Omental fat pad (tissue), 4 donors: ENCODE data around the gene ZC3H7A. TPM values are rescaled to one million over a fixed set of nuclear protein-coding genes. Genes with fewer than 3 reads are reported as not detected.
"Not testable (repeated sequence)": the region's sequence is repeated elsewhere in the genome, so short reads cannot be mapped to it uniquely, and the experiment has no call there.

ENCODE experiments used
- ATAC-seq: fragments of 150-250 bp; one replicate; pipeline ENCODE4 v1.9.1; 2016; ENCODE audit warnings: mild to moderate bottlenecking, moderate library complexity; ENCODE audit not compliant: low FRiP score
- DNase-seq: peaks from one replicate; pipeline ENCODE4 v3.0.0-alpha.2; 2019; ENCODE audit warnings: low spot score
- CTCF ChIP-seq, 3 donors: fragments of 450-650 bp; IDR thresholded peaks; one replicate each; pipeline ENCODE4 v1.5.1; 2016 to 2017; ENCODE audit warnings: antibody characterized with exemption in 3 of 3, mild to moderate bottlenecking in 3 of 3, moderate library complexity in 2 of 3
- total RNA-seq, 4 donors: library from RNA; depleted of rRNA; stranded (reverse); fragments of >200 nt; gene quantifications; one replicate each; pipeline ENCODE4 v1.1.0, GENCODE V29; 2016

The ZC3H7A gene
- total RNA-seq, 4 donors from 2014 or later = 38.0 to 74.7 (median 53.6) TPM

GRCh38 chr16:11819798-11820197 is 22.7 kb upstream of the ZC3H7A start:
- TF ChIP-seq CTCF (IDR thresholded peaks at IDR 0.05) = no peak
- ATAC-seq (no peak), DNase-seq (no peak)

DNA sequence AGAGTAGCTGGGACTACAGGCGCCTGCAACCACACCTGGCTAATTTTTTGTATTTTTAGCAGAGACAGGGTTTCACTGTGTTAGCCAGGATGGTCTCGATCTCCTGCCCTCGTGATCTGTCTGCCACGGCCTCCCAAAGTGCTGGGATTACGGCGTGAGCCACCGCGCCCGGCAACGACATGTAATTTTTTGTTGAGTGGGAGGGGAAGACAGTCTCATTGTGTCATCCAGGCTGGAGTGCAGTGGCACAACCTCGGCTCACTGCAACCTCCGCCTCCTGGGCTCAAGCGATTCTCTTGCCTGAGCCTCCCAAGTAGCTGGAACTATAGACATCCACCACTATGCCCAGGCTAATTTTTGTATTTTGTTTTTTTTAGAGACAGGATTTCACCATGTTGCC is 21.9 kb upstream of the ZC3H7A start:
- not testable (repeated sequence) for DNase-seq, ATAC-seq

- no peak for TF ChIP-seq CTCF (IDR thresholded peaks at IDR 0.05)
- no peak for DNase-seq
- no peak for ATAC-seq
These were observed 19.1 kb upstream of the ZC3H7A start for GRCh38 chr16:11816123-11816522.

GRCh38 chr16:11814800-11815199 is 17.7 kb upstream of the ZC3H7A start:
- not testable (repeated sequence) for DNase-seq, ATAC-seq

- ATAC-seq (no peak), DNase-seq (no peak)
- no peak for TF ChIP-seq CTCF (IDR thresholded peaks at IDR 0.05)
These were observed 9.7 kb upstream of the ZC3H7A start for GRCh38 chr16:11806721-11807120.

DNA sequence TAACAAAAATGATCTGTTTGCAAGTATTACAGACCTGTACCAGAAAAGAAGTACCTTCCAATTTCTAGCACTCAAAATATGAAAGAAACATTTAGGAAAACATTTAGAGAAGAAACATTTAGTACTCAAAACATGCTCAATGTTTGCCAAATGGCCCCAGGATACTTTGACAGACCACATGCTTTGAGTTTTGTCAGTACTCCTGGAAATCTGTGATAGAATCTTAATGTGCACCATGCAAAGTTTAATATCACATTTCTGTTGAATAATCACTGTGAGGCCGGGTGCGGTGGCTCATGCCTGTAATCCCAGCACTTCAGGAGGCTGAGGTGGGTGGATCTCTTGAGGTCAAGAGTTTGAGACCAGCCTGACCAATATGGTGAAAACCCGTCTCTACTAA is 8.5 kb upstream of the ZC3H7A start:
- no peak for ATAC-seq
- DNase-seq = no peak
- no peak for TF ChIP-seq CTCF (IDR thresholded peaks at IDR 0.05)

DNA sequence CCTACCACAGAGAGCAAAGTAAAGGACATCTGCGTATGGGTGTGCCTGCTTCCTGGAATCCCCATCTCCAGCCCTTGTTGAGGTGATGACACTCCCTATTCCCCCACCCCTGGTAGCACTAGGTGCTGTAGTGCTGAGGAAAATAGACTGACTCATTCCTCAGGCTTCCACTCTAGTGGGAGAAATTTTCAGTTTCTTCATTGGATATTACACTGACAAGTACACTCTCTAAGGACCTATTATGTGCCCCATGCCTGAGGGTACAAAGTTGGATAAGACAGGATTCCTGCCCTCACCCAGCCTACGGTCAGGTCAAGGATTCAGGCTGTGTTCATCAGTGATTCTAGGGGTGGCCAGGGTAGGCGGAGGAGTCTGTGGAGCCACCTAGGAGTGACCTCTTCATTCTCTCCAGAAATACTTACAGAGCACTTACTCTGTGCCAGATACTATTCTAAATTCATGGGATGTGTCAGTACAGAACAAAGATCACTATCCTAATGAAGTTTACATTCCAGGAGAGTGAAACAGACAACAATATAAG is 4.5 kb upstream of the ZC3H7A start:
- no peak for ATAC-seq
- TF ChIP-seq CTCF (IDR thresholded peaks at IDR 0.05) = no peak

DNA sequence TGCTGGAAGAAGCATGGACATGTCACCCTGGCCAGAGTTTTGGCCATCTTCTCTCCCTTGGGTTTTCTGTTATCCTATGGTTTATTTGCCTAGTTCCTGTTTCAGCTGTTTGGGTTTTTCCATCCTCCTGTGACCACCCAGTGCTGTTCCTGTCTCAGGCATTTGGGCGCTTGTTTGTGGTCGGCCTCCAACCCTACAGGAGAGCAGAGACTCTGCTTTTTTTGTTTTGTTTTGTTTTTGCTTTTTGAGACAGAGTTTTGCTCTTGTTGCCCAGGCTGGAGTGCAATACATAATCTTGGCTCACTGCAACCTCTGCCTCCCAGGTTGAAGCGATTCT is 3.3 kb upstream of the ZC3H7A start:
- DNase-seq (no peak), ATAC-seq (no peak)
- no peak for TF ChIP-seq CTCF (IDR thresholded peaks at IDR 0.05)

More for the DNA sequence above, 4.5 kb upstream of the ZC3H7A start:
- DNase-seq = no peak
